NCI-H1105 (cell line): ENCODE results near the gene TECTB.

Experiments
- DNase-seq: peaks from one replicate; lab custom pipeline; 2025; lab: John Stamatoyannopoulos, UW

The TECTB gene

DNA sequence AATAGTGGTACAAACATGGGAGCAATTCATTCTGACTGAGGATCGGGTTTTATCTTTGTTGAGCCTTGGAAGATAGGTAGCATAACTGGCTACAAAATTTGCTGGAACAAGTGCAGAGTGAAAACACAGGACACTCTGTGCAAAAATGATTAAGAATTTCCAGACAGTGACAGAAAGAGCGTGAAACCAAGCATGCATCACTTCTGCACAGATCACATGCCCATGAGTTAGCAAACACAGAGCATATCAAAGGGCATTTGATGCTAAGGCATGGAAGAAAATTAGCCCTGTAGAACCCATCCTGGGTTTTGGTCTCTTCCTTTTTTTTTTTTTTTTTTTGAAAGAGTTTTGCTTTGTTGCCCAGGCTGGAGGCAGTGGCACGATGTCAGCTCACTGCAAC is 28.3 kb downstream of the TECTB start:
- no peak for DNase-seq

DNA sequence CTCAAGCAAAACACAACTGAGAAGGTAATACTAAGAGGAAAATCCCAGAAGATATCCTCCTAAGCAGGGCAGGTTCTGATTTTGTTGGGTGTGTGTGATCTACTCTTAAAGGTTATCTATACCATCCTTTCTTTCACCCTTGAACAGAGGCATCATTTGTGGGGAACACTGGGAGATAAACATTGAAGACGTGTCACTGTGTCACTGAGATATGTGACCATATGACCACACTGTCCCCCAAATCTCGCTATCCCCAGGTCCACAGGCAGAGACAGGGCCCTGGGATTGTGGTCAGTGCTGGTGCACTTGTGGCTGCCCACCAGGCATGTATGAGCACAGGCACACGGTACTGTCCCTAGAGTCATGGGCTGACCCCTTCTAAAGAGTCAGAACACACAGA is 30.0 kb downstream of the TECTB start:
- DNase-seq = no peak

DNA sequence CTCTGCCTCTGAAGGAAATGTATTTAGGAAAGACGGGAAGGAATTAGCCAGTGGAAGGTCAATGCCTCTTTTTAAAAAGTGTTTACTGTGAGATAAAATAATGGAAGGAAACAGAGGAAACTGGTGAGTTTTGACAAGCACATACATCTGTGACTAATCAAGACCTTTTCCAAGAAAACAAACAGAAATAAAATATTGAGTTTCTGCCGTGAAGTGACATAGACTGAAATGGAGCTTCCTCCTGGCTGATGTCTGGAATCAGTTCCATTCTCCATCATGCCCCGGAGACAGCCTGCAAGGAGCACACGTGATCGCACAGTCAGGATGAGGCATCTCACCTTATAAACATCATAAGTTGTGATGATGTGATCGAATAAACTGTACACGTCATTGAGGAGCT is 30.7 kb downstream of the TECTB start:
- DNase-seq = no peak

DNA sequence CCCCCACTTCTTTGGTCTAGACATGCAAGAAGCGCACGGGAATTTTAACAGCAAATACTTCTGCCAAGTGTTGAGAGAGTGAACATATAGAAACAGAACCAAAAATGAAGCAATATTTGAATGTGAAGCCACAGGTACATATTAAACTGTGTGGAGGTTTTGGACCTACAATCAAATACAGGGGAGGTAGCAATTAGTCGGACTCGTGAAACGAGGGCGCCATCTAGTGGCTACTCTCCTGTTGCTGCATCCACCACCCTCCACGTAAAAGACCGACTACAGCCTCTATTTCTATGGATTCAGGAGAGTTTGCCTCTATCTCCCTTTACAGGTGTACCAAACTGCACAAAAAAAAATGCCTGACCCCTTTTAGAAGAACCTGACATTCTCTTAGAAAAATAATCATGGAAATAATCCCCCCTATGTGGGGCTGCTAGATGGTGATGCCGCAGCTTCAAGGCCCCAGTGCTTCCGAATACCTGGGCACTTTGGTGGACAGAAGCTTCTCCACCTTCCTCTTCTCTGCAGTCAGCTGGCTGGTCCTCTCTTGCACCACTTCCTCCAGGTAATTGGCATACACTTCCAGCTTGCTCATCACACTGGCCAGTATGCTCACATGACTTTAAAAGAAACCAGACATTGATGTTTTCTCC is 31.7 kb downstream of the TECTB start:
- peak; percentile 38 for DNase-seq

DNA sequence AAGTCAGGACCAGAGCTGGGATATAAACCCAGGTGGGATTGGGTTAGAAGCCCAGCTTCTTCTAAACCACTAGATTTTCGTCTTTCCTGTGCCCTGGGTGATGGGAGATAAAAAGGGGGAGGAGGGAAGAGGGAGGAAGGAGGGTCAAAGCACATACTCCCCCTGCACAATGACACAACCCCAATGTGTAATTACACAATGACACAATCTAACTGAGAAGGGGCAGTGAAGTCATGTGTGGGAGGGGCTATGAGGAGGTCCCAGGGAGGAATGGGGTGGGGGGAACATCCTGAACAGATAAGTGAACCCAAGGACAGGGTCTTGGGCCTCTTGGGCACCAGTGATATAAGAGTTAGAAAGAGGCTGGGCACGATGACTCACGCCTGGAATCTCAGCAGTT is 44.5 kb downstream of the TECTB start:
- DNase-seq = no peak

DNA sequence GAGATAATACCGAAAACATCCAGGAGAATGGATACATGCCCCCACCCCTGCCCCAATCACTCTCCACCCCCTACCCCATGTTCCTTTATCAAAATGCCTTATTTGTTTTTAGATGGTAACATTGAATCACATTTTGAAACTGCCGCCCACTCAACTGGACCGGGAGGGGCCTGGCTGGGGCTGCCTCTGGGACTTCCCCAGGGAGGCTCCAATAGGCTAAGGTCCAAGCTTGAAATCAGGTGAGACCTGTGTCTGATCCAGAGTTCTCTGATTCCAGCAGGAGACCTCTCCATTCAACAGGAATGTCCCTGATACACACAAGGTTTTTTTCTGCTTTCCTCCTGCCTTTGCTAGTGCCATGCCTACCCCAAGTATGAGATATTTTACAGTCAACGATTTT is 47.0 kb downstream of the TECTB start:
- no peak for DNase-seq

DNA sequence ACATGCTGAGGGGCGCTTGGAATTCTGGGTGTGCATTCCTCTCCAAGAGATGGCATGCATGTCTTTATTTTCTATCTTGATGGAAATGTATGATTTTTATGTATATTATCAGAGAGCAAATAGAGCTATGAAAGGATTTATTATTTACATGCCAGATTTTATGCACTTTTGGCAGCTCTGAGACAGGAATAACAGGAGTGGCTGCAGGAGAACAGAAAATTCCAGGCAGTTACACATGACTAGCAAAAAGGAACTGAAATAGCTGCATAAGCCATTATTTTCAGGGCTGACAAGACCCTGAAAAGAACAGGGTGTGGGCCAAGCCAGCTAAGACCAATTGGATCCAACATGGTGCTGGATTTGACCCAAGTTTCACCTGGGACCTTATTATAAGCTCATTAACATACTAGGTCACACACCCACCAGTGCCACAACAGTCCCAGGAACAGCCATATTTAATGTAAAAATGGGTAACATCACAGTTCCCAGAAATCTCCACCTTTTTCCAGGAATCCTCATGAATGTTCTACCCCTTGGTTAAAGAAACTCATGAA is 47.5 kb downstream of the TECTB start:
- DNase-seq = no peak

DNA sequence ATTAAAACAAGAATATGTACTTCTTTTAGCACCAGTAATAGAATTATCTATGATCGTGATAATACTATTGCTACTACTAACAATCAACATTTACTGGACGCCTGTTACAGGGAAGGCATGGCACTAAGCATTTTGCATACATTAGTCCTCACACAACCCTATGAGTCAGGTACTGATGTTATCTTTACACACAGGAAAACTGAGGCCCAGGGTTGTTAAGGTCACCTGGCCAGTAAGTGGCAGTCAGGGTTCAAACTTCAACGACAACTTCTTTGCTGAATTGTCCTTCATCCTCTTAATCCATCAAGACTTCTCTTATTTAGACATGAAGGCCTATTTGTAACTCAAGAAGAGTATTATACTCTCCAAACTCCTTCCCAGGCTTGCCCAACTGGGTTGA is 48.8 kb downstream of the TECTB start:
- no peak for DNase-seq

DNA sequence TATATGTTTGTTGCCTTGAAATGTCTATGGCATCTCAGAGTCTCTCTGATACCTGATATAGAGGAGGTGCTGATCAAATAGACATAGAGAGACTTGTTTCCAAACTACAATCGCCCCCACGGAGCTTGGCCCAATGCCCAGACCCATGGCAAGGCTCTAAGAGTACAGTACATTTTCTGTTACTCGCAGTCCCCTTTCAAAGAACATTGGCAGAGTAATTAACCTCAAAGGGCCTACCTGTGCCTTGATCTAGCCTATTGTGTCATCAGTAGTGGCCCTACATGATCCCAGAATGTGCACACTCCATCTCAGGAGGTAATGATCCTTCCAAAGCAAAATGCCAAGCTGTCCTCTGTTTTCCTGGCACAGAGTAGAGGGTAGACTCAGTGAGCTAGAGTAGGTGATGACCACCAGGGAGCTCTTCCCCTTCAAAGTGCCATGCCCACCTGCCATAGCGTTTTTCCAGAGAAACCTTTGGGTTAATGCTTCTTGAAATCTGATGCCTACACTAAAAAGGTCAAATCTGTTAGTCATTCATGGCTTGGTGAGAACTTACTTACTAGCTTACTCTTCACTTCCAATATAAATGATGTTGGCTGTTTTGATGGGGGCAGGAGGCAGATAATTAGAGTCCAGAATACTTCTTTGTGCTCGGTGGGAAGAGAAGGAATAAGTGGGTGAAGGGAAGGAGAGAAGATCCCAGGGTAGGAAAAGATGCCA is 49.5 kb downstream of the TECTB start:
- peak; percentile 16 for DNase-seq

DNA sequence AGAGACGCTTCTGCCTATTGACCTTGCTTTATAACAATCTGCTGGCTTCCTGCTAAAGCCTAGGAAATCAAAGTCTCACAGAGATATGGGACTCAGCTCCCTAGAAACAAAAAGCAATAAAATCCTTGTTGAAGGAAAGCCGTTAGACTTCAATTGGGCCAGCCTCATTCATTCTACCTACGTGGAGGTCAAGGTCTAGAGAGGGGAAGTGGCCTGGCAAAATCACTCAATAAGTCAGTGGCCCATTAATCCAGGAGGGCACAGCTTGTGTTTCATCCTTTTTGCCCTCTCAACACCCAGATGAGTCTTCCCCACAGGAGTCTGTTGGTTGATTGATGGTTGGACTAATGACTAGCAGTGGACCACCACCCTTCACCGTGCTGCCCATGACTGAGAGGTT is 50.3 kb downstream of the TECTB start:
- DNase-seq = no peak

DNA sequence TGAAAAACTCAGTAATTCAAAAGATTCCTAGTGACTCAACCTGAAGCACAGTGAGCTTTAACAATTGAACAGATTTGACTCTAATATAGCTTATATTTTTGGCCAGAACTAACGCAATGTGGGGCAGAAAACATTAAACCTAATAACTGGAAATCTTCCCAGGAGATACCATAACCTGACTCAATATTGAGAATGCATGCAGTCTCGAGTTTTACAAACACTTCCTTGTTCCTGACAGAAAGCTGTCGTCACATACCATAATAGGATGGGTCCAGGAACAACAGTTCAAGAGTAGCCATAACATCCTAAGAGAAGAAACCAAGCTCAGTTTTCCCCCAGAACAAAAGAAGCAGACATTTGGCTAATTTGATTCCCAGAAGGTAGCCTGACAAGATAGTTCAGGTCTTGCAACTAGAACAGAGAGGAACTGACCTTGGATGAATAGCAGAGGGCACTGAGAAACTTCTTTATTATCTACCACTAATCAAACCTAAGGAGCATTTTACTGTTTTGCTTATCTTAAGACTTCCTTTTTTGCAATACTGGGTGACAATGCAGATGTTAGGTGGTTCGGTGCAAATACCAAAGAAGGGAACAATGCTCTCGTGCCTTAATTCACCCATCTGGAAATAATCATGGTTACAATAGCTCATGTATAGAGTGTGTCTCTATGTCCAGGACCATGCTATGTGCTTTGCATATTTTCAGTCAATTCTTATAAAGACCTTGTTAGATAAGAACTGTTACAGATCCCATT is 52.1 kb downstream of the TECTB start:
- no peak for DNase-seq

DNA sequence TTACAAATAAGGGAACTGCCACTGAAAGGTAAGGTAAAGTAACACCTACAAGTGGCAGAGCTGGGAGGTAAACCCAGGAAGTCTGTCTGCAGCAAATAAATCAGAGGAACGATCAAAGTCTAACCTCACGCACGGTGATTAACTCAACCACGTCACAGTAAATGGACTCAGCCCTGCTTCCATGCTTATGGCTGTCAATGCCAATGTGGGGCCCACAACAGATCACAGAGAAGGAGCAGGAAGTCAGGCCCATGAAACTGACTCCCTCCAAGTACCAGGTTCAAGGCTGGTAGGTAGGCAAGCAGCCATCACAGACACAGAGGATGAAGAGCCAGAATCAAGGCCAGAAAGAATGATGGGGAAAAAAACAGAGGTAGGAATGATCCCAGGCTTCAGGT is 52.7 kb downstream of the TECTB start:
- no peak for DNase-seq

DNA sequence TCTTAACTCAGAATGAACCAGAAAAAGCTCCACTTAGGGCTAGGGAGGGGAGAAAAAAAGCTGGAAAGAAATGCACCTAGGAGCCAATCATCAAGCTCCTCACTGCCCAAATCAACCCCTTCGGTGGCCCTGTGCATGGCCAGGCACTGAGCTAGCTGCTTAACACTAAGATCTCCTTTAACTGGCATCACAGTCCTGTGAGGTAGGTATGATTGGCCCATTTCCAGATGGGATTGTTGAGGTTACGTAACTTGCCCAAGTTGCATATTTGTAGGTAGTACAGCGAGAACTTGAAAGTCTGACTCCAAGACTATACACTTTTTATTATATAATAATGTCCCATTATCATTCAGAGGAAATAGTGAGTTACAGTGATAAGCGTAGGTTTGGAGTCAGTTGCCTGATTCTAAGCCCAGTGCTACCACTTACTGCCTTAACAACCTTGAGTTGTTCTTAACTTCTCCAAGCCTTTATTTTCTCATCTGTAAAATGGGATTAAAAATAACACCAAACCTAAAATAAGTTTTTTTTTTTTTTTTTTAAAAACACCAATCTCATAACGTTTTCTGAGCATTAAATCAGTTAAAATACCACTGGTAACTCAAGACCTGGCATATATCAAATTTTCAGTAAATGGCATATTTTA is 53.5 kb downstream of the TECTB start:
- DNase-seq = no peak

DNA sequence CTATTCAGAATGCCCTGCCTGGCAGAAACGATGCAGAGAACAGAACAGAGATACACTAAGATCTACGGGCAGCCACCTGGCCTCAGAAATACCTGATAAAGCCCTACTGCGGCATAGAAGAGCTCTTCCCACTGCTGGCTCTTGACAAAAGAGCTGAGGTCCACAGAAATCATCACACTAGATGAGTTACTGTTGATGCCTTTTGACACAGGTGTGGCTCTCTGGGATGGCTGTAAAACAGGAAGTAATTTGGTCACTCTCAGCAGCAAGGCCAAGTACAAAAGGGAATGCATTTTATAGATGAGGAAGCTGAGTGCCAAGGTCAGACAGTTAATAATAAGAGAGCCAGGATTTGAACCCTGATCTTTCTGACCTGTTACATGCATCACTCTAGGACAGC is 55.8 kb downstream of the TECTB start:
- no peak for DNase-seq

DNA sequence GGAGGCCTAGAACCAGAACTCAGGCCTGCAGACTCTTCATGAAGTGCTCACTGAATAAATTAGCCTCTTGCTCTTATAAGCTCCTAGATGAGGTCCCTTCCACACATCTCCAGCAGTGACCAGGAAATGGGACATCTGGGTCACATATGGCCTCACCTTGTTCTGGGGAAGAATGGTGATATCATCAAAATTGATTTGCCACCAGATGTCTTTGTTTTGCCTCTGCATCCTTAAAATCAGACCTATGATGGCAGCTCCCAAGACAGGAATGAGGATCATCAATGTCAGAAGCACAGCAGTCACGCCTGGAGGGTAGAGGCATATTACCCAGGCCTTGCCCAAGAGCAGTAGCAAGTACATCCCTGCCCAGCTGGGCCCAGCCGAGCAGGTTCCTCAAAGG is 57.4 kb downstream of the TECTB start:
- no peak for DNase-seq

DNA sequence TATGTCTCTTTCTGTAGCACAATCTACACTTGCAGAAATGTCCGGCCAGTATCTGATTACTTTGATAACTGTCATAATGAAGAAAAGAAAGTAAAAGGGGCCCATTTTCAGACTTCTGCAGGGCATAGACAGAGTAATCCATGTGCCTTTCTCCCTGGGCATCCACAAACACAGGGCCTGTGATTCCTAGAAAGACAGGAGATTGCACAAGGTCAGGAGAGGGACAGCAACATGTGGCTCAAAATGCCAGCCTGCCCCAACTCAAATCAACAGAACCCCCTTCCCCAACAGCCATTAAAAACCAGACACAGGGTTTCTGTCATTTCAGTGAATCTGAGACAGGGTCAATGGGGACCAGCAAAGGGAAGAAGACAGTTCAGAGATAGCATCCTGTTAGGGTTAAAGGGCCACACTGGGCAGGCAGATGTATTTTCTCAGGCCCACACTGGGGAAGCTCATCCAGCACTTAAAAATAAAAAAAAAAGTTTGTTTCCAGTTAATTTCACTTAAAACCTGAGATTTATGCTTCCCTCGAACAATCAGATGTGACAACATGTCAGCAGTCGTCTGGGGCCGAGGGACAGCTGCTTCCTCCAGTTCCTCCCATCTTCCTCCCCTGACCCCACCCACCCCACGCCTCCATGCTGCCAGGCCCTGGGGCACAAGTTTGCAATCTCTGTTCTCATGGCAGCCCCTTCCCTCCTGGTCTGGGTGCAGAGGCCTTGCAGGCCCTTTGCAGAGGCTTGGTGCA is 60.0 kb downstream of the TECTB start:
- DNase-seq = no peak

DNA sequence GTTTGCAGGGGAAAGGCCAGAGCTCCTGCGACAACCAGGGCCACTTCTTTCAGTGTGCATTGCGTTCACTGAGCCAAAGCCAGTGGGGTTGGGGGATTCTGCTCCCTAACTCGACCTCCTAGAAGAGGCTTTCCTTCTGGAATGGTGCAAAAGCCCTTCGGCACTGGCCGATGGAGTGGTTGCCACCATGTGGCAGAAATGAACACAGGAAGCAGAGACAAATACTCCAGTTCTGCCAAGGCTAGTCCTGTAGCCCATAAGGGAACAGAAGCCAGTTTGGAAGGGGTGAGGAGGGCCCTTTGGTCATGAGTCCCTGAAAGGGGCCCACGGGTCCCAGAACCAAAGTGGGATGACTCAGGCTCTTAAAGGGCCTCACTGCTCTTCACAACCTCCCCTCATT is 61.1 kb downstream of the TECTB start:
- DNase-seq = no peak

DNA sequence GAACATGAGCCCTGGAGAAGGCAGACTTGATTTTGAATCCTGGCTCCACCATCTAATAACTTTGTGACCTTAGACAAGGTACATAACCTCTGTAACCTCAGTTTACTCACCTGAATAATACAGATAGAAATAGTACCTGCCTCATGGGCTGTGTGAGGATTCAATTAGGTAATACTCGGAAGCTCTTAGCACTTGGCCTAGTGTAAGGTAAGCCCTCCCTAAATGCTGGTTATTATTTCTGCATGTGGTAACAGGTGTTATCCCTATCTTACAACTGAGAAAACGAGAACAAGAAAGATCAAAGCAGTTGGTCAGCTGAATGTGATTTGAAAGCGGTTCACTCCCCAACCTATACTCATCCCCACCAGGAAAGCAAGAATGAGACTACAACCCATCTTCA is 62.0 kb downstream of the TECTB start:
- no peak for DNase-seq

DNA sequence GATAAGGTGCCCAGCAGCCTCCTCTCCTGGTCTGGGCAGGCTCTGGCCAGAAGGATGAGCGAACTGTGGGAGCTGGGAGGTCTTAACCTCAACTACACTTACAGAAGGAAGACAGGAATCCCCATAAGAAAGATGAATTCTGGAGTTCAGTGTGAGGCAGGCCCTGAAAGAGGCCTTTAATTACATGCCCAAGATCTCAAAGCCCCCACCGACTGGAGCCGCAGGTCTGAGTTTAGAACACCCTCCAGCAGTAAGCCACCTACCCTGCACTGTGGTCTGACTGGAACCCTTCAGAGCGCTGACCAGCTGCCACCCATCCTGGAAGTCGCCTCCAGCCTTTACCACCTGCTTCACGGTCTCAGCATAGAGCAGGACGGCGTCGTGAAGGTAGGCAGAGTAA is 62.5 kb downstream of the TECTB start:
- no peak for DNase-seq

DNA sequence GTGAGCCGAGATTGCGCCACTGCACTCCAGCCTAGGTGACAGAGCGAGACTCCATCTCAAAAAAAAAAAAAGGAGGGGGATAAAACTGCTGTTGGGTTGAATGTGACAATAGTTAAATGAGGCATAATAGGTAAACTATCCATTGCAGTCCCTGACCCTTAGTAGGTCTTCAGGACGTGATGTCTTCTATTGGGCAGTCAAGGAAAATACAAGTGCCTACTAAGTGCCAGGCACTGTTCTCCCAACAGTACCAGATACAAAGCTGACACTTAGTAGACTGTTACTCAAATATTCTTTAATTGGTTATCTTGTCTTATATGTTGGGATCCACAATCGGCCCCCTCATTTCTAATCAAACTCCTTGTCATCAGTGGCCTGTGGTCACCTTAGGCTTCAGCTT is 63.6 kb downstream of the TECTB start:
- no peak for DNase-seq

DNA sequence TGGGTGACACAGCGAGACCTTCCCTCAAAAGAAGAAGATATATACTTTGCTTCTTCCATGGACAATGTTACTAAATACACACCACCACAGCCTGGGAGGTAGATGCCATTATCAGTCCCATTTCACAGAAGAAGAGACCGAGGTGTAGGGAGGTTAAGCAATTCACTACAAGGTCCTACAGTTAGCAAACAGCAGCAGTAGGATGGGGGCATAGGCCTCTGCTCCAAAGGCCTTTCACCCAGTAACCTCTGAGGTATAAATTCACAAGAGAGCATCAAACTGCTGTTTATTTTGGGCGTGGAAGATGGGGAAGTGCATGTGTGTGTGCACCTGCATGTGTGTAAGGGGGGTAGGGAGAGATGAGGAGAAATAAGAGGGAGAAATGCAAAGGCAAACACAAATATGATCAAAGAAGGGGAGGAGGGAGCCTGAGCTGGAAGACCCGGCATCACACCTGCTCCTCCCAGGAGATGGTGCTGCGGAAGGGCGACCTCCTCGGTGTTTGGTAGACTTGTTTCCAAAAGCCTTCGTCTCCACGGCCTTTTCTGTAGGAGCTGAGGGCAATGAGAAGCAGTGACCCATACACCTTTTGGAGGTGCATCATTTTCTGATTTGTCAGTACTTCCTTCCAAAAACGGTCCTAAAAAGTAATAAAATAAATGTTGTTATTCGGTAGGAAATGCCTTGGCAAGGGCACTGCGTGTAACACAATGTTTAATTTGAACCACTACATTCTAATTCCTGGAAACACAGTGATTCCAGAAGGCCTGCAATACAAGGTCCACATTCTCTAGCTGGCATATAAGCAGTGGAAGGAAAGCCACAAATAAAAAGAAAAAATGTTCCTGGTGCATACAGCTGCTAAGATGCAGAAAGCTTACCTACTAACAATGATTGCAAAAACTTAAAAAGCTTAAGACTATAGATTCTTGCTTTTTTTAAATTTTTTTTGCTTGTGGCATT is 64.8 kb downstream of the TECTB start:
- DNase-seq = no peak
